Measurements from ENCODE around the gene JMJD8.

JMJD8 gene

DNA sequence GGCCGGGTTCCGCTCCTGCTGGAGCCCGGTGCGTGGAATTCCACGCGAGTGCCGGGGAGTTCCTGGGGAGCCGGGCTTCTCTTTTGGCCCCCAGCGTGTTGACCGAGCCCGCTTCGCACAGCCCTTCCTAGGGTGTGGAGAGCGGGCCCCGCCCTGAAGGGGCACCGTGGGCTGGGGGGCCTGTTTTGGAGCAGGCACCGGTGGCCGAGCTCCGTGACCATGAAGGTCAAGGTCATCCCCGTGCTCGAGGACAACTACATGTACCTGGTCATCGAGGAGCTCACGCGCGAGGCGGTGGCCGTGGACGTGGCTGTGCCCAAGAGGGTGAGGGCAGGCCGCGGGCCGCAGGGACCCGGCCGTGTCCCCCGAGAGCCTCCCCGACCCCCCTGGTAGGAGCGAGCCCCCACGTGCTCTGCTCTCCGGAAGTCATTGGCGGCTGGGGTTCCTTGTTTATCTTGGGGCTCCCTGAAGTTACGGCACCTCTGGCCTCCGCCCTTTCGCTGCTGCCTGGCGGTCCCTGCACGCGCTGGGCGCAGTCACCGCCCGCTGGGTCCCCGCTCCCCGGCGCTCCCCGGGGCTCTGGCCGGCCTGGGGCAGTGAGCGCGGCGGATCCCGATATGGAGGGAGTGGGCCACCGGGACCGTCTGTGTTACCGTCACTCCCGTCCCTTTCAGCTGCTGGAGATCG, 43.3 kb upstream of the JMJD8 start (continued):
- TF ChIP-seq ZNF707 (tag by site-specific recombination; IDR thresholded peaks at IDR 0.05) (no peak), ZNF624 (tag by site-specific recombination; IDR thresholded peaks at IDR 0.05) (no peak), SP7 (tag by site-specific recombination; IDR thresholded peaks at IDR 0.05) (no peak; the same call in 1 of the 2 replicates), ZNF843 (tag by site-specific recombination; IDR thresholded peaks at IDR 0.05) (peak; percentile 23; the same call in 1 of the 2 replicates), SALL2 (tag by site-specific recombination; IDR thresholded peaks at IDR 0.05; ENCODE audit: borderline replicate concordance) (no peak), ZNF626 (tag by site-specific recombination; IDR thresholded peaks at IDR 0.05) (no peak), ZNF324 (tag by site-specific recombination; IDR thresholded peaks at IDR 0.05) (no peak), YY2 (tag by site-specific recombination; IDR thresholded peaks at IDR 0.05) (no peak), ZNF16 (tag by site-specific recombination; IDR thresholded peaks at IDR 0.05; ENCODE audit: low read depth) (no peak), ZFHX2 (tag by site-specific recombination; conservative IDR thresholded peaks at IDR 0.05) (no peak), ZNF548 (tag by site-specific recombination; IDR thresholded peaks at IDR 0.05) (no peak), ZSCAN23 (tag by site-specific recombination; IDR thresholded peaks at IDR 0.05) (no peak), ZNF621 (tag by site-specific recombination; IDR thresholded peaks at IDR 0.05) (no peak), ZNF184 (tag by site-specific recombination; IDR thresholded peaks at IDR 0.05) (no peak), ZBTB7A (tag by site-specific recombination; IDR thresholded peaks at IDR 0.05; ENCODE audit: low read depth) (no peak), MYNN (tag by site-specific recombination; IDR thresholded peaks at IDR 0.05; ENCODE audit: borderline replicate concordance) (no peak), ZNF629 (tag by site-specific recombination; IDR thresholded peaks at IDR 0.05) (peak; percentile 44; the same call in 1 of the 2 replicates), ZNF670 (tag by site-specific recombination; IDR thresholded peaks at IDR 0.05; ENCODE audit: low read depth) (no peak), TRIM28 (IDR thresholded peaks at IDR 0.05; ENCODE audit: borderline replicate concordance, low read length) (no peak), KLF9 (tag by site-specific recombination; IDR thresholded peaks at IDR 0.05; ENCODE audit: low read depth) (peak; percentile 67; the same call in 1 of the 2 replicates), KLF1 (tag by site-specific recombination; IDR thresholded peaks at IDR 0.05) (peak; percentile 68), ZNF121 (tag by site-specific recombination; IDR thresholded peaks at IDR 0.05) (no peak), KLF8 (tag by site-specific recombination; IDR thresholded peaks at IDR 0.05) (peak; percentile 75; the same call in 1 of the 2 replicates)
- TF ChIP-seq, protein P1, sequence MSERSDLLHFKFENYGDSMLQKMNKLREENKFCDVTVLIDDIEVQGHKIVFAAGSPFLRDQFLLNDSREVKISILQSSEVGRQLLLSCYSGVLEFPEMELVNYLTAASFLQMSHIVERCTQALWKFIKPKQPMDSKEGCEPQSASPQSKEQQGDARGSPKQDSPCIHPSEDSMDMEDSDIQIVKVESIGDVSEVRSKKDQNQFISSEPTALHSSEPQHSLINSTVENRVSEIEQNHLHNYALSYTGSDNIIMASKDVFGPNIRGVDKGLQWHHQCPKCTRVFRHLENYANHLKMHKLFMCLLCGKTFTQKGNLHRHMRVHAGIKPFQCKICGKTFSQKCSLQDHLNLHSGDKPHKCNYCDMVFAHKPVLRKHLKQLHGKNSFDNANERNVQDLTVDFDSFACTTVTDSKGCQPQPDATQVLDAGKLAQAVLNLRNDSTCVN (tag by site-specific recombination; optimal IDR thresholded peaks at IDR 0.05), result peak; percentile 41
- TF ChIP-seq, protein P2, sequence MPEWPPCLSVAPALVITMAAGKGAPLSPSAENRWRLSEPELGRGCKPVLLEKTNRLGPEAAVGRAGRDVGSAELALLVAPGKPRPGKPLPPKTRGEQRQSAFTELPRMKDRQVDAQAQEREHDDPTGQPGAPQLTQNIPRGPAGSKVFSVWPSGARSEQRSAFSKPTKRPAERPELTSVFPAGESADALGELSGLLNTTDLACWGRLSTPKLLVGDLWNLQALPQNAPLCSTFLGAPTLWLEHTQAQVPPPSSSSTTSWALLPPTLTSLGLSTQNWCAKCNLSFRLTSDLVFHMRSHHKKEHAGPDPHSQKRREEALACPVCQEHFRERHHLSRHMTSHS (tag by site-specific recombination; IDR thresholded peaks at IDR 0.05), result no peak
- TF ChIP-seq, protein P3, sequence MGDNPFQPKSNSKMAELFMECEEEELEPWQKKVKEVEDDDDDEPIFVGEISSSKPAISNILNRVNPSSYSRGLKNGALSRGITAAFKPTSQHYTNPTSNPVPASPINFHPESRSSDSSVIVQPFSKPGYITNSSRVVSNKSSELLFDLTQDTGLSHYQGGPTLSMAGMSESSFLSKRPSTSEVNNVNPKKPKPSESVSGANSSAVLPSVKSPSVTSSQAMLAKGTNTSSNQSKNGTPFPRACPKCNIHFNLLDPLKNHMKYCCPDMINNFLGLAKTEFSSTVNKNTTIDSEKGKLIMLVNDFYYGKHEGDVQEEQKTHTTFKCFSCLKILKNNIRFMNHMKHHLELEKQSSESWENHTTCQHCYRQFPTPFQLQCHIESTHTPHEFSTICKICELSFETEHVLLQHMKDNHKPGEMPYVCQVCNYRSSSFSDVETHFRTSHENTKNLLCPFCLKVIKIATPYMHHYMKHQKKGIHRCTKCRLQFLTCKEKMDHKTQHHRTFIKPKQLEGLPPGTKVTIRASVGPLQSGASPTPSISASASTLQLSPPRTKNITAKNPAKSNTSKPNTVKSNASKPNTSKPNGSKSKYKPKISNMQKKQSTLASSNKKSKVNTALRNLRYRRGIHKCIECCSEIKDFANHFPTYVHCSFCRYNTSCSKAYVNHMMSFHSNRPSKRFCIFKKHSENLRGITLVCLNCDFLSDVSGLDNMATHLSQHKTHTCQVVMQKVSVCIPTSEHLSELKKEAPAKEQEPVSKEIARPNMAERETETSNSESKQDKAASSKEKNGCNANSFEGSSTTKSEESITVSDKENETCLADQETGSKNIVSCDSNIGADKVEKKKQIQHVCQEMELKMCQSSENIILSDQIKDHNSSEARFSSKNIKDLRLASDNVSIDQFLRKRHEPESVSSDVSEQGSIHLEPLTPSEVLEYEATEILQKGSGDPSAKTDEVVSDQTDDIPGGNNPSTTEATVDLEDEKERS (tag by site-specific recombination; IDR thresholded peaks at IDR 0.05), result no peak
- TF ChIP-seq, protein P4, sequence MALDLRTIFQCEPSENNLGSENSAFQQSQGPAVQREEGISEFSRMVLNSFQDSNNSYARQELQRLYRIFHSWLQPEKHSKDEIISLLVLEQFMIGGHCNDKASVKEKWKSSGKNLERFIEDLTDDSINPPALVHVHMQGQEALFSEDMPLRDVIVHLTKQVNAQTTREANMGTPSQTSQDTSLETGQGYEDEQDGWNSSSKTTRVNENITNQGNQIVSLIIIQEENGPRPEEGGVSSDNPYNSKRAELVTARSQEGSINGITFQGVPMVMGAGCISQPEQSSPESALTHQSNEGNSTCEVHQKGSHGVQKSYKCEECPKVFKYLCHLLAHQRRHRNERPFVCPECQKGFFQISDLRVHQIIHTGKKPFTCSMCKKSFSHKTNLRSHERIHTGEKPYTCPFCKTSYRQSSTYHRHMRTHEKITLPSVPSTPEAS (tag by site-specific recombination; IDR thresholded peaks at IDR 0.05), result no peak
- TF ChIP-seq, protein P5, sequence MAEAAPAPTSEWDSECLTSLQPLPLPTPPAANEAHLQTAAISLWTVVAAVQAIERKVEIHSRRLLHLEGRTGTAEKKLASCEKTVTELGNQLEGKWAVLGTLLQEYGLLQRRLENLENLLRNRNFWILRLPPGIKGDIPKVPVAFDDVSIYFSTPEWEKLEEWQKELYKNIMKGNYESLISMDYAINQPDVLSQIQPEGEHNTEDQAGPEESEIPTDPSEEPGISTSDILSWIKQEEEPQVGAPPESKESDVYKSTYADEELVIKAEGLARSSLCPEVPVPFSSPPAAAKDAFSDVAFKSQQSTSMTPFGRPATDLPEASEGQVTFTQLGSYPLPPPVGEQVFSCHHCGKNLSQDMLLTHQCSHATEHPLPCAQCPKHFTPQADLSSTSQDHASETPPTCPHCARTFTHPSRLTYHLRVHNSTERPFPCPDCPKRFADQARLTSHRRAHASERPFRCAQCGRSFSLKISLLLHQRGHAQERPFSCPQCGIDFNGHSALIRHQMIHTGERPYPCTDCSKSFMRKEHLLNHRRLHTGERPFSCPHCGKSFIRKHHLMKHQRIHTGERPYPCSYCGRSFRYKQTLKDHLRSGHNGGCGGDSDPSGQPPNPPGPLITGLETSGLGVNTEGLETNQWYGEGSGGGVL (tag by site-specific recombination; IDR thresholded peaks at IDR 0.05), result no peak
- TF ChIP-seq, protein P6, sequence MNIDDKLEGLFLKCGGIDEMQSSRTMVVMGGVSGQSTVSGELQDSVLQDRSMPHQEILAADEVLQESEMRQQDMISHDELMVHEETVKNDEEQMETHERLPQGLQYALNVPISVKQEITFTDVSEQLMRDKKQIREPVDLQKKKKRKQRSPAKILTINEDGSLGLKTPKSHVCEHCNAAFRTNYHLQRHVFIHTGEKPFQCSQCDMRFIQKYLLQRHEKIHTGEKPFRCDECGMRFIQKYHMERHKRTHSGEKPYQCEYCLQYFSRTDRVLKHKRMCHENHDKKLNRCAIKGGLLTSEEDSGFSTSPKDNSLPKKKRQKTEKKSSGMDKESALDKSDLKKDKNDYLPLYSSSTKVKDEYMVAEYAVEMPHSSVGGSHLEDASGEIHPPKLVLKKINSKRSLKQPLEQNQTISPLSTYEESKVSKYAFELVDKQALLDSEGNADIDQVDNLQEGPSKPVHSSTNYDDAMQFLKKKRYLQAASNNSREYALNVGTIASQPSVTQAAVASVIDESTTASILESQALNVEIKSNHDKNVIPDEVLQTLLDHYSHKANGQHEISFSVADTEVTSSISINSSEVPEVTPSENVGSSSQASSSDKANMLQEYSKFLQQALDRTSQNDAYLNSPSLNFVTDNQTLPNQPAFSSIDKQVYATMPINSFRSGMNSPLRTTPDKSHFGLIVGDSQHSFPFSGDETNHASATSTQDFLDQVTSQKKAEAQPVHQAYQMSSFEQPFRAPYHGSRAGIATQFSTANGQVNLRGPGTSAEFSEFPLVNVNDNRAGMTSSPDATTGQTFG (tag by site-specific recombination; IDR thresholded peaks at IDR 0.05; ENCODE audit: borderline replicate concordance), result no peak

All from HEK293 (cell line).